Measurements from ENCODE around the gene TXNRD1.

The TXNRD1 gene

DNA sequence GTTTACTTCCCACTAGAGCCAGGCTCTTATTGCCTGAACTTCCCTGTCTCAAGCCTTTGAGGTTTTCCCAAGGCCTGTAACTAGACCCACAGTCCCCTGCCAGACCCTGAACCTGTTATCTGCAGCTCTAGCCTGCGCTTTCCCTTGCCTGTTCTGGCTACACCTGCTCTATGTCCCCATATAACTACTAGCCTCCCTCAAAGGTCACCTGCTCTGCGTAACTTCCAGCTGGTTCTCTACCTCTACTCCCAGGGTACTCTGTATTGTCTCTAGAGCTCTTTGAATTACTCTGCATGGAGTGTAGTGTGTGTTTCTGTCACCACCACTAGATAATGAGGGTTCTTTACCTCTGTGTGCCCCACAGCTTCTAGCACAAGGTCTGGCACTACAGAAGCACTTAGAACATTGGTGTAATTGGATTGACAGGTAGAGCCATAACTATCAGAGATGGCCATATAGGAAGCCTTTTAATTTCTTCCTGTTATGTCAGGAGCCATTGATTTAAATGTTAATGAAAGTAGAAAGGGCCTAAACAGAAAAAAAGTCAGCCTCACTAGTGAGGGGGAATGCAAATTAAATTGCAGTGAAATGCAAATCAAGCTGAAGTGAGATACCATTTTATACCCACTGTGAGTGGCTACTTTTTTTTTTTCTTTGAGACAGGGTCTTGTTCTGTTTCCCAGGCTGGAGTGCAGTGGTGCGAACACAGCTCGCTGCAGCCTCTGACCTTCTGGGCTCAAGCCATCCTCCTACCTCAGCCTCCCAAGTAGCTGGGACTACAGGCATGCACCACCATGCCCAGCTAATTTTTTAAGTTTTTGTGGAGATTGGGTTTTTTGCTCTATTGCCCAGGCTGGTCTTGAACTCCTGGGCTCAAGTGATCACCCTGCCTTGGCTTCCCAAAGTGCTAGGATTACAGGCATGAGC is 135.7 kb downstream of the TXNRD1 start:
- TF ChIP-seq, protein P1, sequence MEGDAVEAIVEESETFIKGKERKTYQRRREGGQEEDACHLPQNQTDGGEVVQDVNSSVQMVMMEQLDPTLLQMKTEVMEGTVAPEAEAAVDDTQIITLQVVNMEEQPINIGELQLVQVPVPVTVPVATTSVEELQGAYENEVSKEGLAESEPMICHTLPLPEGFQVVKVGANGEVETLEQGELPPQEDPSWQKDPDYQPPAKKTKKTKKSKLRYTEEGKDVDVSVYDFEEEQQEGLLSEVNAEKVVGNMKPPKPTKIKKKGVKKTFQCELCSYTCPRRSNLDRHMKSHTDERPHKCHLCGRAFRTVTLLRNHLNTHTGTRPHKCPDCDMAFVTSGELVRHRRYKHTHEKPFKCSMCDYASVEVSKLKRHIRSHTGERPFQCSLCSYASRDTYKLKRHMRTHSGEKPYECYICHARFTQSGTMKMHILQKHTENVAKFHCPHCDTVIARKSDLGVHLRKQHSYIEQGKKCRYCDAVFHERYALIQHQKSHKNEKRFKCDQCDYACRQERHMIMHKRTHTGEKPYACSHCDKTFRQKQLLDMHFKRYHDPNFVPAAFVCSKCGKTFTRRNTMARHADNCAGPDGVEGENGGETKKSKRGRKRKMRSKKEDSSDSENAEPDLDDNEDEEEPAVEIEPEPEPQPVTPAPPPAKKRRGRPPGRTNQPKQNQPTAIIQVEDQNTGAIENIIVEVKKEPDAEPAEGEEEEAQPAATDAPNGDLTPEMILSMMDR (IDR thresholded peaks at IDR 0.05), result no peak

DNA sequence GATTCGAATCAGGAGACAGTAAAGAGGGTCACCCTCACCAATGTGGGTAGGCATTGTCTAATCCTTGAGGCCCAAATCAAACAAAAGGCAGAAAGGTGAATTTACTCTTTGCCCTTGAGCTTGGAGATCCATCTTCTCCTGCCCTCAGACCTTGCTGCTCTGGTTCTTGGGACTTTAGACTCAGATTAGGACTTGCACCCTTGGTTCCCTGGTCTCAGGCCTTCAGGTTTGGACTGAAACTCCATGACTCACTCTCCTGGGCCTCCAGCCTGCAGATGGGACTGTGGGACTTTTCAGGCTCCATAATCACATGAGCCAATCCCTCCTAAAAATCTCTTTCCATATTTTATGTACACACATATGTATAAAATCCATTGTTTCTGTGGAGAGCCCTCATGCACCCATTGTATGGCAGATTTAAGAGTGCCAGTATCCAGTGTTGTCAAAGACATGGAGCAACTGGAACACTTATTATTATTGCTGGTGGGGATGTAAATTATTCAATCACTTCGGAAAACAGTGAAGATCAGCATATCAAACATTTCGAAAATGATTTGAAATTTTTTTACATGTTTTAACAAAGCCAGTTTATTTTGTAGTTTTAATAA is 136.6 kb downstream of the TXNRD1 start:
- TF ChIP-seq, protein P1 (IDR thresholded peaks at IDR 0.05), result no peak

DNA sequence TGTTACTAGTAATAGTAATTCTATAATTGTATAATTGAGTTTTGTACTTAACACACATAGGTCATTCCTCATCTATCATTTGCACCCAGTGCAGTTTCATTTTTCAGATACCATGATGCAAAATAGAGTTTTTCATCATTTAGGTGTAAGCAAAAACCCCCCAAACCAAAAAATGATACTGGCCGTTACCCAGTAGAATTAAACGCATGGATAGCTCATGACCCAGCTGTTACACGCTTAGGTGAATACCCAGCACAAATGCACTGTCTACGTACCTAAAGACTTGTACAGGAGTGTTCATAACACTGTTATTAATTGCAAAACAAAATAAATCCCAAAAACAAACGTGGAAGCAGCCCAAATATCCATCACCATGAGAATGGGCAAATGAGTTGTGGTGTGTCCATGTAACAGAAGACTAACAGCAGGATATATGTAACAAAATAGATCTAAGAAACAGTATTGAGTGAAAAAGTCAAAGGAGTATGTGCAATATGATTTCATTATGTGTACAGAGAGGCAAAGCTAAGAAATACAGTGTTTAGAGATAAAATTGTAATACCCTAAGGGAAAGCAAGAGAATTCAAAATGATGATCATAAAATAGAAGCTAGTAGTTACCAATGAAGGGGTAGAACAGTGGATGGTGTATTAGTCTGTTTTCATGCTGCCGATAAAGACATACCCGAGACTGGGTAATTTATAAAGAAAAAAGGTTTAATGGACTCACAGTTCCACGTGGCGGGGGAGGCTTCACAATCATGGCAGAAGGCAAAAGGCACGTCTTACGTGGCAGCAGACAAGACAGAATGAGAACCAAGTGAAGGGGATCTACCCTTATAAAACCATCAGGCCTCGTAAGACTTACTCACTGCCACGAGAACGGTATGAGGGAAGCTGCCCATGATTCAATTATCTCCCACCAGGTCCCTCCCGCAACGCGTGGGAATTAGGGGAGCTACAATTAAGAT is 137.7 kb downstream of the TXNRD1 start:
- TF ChIP-seq, protein P1 (IDR thresholded peaks at IDR 0.05), result no peak

DNA sequence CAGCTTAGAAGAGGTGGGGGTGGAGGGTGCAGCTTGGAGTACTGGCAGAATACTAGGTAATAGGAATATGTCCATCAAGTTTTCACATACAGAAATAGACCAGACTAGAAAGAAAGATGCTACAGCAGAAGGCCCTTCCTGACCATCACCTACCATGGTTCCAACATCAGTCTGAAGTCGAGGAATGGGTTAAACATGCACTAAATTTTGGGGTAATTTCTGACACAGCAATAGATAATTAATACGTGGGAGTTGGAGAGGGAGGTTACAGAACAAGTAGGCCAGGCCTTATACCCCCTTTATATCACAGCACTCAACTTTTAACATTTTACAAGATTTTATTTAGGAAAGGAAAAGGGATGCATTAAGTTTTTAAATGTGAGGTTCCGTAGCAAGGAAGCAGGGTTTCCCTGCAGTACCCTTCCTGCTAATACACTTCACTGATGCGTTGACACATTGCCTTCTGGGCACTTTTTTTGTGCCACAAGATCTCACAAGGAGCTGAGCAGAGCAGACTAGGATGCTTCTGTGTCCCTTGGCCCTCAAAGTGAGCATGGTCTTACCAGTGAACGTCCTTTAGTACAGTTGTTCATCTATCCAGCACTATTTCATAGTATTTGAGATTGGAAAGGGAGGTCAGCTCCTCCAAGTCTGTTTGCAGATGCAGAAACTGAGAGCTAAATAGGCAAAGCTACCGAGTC is 138.7 kb downstream of the TXNRD1 start:
- TF ChIP-seq, protein P1 (IDR thresholded peaks at IDR 0.05), result no peak

DNA sequence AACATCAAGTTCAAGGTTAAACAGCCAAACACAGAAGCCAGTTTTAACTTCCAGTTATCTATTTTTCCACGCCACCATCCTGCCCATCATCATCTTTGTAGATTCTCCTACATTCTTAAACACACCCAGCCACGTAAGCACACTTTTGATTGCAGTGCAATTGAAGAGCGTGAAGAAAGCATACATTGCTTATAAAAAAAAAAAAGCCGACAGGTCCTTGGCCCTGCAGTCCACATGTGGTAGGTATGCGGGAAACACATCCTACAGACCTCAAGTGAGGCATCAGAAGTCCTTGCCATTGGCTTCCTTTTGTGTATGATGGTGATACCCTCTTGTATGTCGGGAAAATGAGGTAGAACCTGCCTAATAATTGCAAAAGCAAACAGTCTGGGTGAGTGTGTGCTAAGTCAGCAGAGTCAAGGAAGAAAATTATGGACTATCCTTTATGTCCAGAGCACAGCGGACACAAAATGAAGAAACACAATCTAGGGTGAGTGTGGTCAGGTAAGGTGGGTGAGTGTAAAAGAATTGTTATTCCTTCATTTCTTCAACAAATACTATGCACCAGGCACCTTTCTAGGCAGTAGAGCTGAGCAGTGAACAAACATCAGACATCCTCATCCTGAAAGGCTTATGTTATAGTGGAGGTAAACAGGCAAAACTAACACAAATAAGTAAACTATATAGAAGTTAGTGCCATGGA is 139.4 kb downstream of the TXNRD1 start:
- TF ChIP-seq, protein P1 (IDR thresholded peaks at IDR 0.05), result no peak

DNA sequence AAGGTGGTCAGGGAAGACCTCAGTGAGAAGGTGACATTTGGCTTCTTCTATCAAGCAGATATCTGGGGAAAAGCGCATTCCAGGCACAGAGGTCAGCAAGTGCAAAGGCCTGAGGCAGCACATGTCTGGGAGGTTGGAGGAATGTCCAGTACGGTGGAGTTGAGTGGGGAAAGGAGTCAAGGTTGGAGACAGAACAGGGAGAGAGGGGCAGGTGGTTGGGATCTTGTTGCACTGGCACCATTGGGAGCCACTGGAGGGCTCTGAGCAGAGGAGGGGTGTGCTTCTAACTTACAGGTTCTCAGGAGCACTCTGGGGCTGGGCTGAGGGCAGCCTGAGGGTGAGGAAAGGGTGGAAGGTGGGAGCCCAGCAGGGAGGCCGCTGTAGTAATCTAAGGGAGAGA is 140.1 kb downstream of the TXNRD1 start:
- TF ChIP-seq, protein P1 (IDR thresholded peaks at IDR 0.05), result no peak
